ENCODE data around the gene TRPM2. TPM values are rescaled to one million over a fixed set of nuclear protein-coding genes. Genes with fewer than 3 reads are reported as not detected.
A peak's percentile ranks its signal among the peaks of the same experiment; 100 is the strongest.
"Not testable (repeated sequence)": the region's sequence is repeated elsewhere in the genome, so short reads cannot be mapped to it uniquely, and the experiment has no call there.

TRPM2 gene
- total RNA-seq, 1 donor = 3.5 TPM

DNA sequence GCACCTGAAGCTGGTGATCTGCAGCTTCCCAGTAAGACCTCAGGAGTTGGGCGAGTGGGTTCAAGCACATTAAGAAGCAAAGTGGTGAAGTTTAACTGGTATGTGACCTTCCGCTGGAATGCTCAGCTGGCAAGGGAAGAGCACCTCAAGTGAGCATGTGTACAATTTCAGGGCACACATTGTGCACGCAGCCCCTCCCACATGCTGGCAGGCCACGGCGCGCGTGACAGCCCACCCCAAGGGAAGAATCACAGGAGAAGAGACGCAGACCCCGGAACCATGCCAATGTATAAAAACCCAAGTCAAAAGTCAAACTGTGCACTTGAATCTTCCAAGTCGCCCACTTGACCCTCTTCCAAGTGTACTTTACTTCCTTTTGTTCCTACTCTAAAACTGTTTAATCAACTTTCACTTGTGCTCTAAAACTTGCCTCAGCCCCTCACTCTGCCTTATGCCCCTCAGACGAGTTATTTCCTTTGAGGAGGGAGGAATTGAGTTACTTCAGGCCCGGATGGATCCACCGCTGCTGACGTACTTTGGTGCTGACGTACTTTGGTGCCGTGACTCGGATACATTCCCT, 121.9 kb downstream of the TRPM2 start:
- DNase-seq (ENCODE audit: low read depth in 2 of 3, low spot score in 2 of 3) = no peak

DNA sequence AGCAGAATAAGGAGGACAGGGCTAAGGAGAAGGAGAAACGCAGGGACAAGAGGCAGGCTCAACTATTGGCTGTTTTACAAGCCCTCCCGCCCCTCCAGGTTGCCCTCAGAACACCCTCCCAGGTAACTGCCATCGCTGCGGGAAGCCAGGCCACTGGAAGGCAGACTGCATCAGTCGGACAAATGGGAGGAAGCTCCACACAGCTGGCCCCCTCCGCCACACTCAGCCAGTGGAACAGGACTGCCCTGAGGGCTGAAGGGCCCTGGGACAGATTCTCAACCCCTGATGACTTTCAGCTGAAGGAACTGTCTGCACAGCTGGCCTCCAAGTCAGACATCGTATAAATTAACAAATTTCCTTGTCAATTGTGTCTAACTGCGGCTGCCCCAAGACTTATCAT, 123.7 kb downstream of the TRPM2 start:
- no peak for DNase-seq (ENCODE audit: low read depth in 2 of 3, low spot score in 2 of 3)

GRCh38 chr21:44477712-44478111, 124.3 kb downstream of the TRPM2 start:
- no peak for DNase-seq (ENCODE audit: low read depth in 2 of 3, low spot score in 2 of 3)

DNA sequence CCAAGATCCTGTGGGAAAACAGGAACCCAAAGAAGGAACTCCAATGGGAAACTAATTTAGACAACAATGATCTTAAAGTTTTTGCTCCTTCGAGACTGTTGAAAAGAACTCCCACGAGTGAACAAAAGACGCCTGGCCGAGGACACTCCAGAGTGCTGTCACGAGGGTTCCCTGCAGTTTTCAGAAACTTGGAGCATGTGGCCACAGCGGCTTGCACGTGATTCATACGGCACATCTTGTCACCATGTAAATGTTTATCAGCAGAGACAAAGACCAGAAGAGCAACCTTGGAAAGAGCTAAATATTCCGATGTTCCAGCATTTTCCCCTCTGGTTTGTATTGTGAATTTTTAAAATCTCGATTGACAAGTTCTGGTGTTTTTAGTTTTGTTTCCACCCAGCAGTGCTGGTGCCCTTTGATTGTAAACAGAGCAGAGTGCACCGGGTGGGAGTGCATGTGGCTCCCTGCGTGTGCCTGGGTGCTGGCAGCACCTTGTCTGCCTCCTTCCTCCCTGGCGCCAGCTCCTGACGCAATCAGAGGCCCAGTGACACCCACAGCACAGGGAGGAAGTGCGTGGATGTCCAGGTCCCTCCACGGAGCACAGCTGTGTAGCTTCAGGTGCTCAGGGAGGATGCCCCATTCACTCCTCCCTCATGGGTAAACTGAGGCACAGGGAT, 124.8 kb downstream of the TRPM2 start:
- DNase-seq (ENCODE audit: low read depth in 2 of 3, low spot score in 2 of 3) = no peak

DNA sequence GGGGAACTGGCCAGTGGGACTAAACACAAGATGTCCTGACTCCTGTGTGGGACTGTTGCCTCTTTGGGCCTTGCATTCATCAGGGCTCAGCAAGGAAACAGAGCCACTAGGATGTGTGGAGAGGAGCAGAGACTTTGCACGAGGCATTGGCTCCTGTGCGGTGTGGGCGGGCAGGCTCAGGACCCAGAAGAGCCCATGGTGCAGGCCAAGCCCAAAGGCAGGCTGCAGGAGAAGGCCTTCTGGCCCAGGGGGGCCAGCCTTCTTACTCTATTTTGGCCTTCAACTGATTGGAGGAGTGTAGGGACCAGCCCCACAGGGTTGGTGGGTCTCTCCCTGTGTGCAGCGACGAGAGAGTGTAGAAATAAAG, 125.4 kb downstream of the TRPM2 start:
- DNase-seq (ENCODE audit: low read depth in 2 of 3, low spot score in 2 of 3) = no peak

DNA sequence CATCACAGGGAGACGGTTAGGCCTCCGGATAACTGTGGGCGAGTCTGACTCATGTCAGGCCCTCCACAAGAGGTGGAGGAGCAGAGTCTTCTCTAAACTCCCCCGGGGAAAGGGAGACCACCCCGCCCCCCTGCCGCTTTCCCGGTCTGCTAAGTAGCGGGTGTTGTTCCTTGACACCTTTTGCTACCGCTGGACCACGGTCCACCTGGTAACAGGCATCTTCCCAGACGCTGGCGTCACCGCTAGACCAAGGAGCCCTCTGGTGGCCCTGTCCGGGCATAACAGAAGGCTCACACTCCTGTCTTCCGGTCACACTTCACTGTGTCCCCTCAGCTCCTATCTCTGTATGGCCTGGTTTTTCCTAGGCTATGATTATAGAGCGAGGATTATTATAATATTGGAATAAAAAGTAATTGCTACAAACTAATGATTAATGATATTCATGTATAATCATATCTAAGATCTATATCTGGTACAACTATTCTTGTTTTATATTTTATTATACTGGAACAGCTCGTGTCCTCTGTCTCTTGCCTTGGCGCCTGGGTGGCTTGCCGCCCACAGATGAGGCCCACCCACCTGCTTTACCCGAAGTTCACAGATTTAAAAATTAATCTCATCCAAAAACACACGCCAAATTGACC, 126.3 kb downstream of the TRPM2 start:
- not testable (repeated sequence) for DNase-seq (ENCODE audit: low read depth in 2 of 3, low spot score in 2 of 3)

DNA sequence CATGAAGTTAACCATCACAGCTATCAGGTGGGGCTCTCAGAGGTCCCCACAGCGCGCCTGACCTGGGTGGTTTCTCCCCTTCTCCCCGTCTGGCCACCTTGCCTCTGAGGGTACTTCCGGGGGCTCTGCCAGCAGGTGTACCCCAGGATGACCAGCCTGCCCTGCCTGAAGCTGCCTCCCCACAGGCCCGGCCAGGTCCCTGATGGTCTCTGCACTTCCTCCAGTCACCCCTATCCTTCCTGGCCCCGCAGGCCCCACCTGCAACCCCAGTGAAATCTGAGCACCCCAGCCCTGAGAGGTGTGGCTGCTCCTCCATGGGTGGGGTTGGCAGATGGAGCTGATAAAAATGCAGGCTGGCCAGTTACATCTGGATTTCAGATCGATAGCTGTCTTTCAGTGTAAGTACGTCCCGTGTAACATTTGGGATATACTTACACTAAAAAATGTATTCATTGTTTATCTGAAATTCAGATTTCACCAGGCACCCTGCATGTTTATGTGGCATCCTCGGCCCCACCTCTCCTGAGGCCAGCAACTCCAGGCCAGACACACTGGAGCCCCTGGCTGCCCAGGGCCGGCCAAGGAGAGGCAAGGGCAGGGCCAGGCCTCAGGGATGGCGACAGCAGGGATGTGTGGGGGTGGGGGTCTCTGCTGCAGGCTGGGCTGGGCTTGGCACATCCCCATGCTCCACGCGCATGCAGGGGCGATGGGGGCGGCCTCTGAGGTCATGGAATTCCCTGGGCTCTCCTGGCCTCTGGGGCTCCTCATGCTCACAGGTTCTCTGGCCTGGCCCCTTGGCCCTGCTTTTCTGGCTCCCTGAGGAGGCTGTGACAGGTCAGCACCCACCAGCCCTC, 127.0 kb downstream of the TRPM2 start:
- DNase-seq (ENCODE audit: low read depth in 2 of 3, low spot score in 2 of 3) = no peak

GRCh38 chr21:44482581-44483287, 129.3 kb downstream of the TRPM2 start:
- DNase-seq (ENCODE audit: low read depth in 2 of 3, low spot score in 2 of 3) = no peak

DNA sequence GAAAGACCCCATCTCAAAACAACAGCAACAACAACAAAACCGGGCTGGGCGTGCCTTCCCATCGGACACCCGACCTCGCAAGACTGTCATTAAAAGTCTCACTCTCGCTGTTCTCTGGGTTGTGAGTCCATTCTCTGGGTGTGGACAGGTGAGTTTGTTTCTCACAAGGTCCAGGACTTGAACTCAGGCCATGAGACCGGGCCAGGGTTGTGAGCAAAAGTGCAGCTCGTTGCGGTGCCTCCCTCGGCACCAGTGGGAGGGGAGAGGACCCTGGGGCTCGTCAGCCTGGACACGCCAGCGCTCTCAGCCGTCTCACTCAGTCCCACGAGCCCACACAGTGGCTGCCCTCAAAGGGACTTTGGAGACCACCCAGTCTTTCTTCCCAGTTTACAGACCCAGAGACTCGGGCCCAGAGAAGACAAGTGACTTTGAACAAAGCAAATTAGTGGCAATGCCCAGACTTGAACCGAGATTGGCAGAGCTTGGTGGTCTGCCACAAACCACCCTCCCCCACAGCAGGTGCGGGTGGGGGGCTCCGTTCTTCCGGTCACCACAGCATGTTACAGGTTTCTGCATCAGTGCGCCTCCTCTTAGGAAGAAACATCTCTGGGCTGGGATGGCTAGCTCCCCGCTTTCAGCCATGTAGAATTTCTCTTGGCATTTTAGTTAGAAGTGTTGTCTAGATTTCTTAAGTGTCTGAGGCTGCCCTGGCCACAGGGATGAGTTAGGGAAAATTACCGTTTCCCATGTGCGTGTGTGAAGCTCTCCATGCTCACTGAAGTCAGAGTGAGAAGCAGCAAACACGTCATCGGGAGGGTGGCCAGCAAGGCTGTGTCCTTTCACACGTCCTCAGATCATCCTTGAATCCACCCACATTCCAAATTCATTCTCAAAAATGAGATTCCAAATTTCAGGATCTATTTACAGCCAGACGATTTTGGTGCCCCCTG, 130.1 kb downstream of the TRPM2 start:
- no peak for DNase-seq (ENCODE audit: low read depth in 2 of 3, low spot score in 2 of 3)

GRCh38 chr21:44484498-44485253, 131.3 kb downstream of the TRPM2 start:
- no peak for DNase-seq (ENCODE audit: low read depth in 2 of 3, low spot score in 2 of 3)

DNA sequence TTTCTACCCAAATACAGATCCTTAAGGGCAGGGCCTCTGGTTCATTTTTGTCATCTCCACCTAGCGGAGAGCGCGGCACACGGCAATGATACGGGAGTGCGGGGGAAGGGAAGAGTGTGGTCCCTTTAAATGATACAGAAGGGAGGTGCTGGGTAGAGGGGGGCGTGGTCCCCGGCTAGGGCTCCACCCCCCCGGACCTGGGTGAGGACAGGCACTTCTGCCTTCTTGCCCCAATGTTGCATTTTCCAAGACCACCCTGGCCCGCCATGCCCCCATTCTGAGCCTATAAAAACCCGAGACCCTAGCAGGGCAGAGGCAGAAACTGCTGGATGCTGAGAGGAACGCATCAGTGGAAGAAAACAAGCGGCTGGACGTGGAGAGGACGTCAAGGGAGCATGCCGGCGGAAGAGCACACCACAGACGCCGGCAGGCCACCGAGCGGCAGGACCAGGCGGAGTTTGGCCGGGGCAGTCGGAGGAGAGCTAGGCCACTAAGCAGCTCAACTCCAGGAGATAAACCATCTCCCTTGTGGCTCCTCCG, 131.9 kb downstream of the TRPM2 start:
- DNase-seq (ENCODE audit: low read depth in 2 of 3, low spot score in 2 of 3) = peak in 2 of 3 donors; percentile 24 to 31

- no peak for DNase-seq (ENCODE audit: low read depth in 2 of 3, low spot score in 2 of 3)
Observed at GRCh38 chr21:44485796-44486195, 132.4 kb downstream of the TRPM2 start.

GRCh38 chr21:44486302-44486701, 132.9 kb downstream of the TRPM2 start:
- no peak for DNase-seq (ENCODE audit: low read depth in 2 of 3, low spot score in 2 of 3)

DNA sequence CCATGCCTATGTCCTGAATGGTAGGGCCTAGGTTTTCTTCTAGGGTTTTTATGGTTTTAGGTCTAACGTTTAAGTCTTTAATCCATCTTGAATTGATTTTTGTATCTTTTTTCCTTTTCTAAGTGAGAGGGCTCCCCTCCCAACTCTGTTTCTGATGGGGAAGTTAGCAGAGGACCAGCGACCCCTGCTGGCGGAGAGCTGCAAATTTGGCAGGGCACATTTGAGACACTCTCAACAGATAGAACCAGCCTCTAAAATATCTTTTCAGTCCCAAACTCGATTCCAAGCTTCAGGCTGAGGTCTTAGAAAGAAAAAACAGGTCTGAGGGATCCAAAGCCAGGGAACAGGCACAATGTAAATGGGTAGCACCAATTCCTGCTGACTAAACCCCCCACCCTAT, 134.4 kb downstream of the TRPM2 start:
- peak in 1 of 3 donors; percentile 14 for DNase-seq (ENCODE audit: low read depth in 2 of 3, low spot score in 2 of 3)

DNA sequence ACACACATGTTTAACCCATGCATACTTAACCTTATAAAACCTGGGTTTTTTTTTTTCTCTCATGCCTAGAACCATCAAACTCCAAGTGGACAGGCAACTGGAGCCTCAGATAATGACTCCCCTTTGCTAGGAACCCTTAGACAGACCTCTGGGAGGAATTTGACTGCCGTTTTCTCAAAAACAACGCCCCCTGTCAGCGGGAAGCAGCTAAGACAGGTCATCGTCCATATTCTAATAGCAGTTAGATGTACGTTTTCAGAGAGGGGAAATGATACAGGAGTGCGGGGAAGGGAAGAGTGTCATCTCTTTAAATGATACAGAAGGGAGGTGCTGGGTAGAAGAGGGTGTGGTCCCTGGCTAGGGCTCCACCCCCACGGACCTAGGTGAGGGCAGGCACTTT, 136.5 kb downstream of the TRPM2 start:
- no peak for DNase-seq (ENCODE audit: low read depth in 2 of 3, low spot score in 2 of 3)

- DNase-seq (ENCODE audit: low read depth in 2 of 3, low spot score in 2 of 3) = no peak
Observed at GRCh38 chr21:44490405-44490804, 137.0 kb downstream of the TRPM2 start.

- no peak for DNase-seq (ENCODE audit: low read depth in 2 of 3, low spot score in 2 of 3)
Observed at GRCh38 chr21:44490816-44491215, 137.4 kb downstream of the TRPM2 start.
